ENCODE results near the gene STX4.
A peak's percentile ranks its signal among the peaks of the same experiment; 100 is the strongest.

STX4 gene

DNA sequence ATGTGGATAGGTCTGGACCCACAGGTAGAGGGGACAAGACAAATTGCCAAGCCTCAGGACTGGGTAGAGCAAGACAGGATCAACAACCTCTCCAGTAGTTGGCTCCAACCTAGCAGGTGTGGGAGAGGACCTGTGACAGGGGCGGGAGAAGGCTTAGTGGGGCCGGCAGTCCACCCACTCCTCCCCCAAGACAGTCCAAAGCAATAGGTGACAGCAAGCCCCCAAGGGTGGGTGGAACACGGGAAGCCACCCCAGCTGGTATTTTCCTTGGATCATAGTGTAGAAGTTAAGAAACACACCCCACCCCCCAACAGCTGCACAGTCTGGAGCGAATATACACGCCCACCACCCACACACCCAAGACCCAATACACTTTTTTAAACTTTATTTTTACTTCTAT, 4.1 kb upstream of the STX4 start:
- H3K4me1 ChIP-seq (ENCODE audit: insufficient read depth, insufficient read length): peaks cover 13% of the 10 kb centered on the region
- no peak for DNase-seq (ENCODE audit: low read depth, low spot score)
- no peaks in the 10 kb centered on the region for H3K9me3 ChIP-seq (ENCODE audit: insufficient read depth, low read length)
- H3K36me3 ChIP-seq (ENCODE audit: insufficient read depth, insufficient read length, low read length): no peaks in the 10 kb centered on the region
- H3K9ac ChIP-seq (ENCODE audit: insufficient read length, low read depth): no peak overlapping the region
- H3K4me3 ChIP-seq (ENCODE audit: insufficient read length, low read depth): no peak overlapping the region
- no peaks in the 10 kb centered on the region for H3K27me3 ChIP-seq (ENCODE audit: insufficient read depth, insufficient read length)
- TF ChIP-seq ZNF274 (IDR thresholded peaks at IDR 0.05; ENCODE audit: low read depth, low read length): no peak
- TF ChIP-seq SUZ12 (IDR thresholded peaks at IDR 0.05; ENCODE audit: extremely low read depth, insufficient read depth, insufficient read length): no peak
- no peak for TF ChIP-seq YY1 (IDR thresholded peaks at IDR 0.05; ENCODE audit: insufficient read depth, insufficient read length)

DNA sequence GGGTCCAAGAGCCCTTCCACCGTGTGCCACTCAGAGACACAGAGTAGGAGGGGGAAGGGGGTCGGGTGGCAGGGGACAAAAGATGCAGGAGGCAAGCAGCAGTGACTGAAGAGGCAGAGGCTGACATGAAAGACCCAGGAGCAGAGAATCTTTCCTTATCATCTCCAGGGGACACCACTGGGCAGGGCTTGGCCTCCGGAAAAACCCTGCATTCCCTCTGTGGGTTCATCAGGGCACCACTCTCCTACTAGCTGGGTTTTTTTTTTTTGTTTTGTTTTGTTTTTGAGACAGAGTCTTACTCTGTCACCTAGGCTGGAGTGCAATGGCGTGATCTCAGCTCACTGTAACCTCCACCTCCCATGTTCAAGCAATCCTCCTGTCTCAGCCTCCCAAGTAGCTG, 2.1 kb upstream of the STX4 start:
- TF ChIP-seq SUZ12 (IDR thresholded peaks at IDR 0.05; ENCODE audit: extremely low read depth, insufficient read depth, insufficient read length): no peak
- no peak for TF ChIP-seq YY1 (IDR thresholded peaks at IDR 0.05; ENCODE audit: insufficient read depth, insufficient read length)
- TF ChIP-seq ZNF274 (IDR thresholded peaks at IDR 0.05; ENCODE audit: low read depth, low read length): no peak
- Histone ChIP-seq H3K9ac (ENCODE audit: insufficient read length, low read depth) (no peak overlapping the region), H3K4me1 (ENCODE audit: insufficient read depth, insufficient read length) (peaks cover 10% of the 10 kb centered on the region), H3K9me3 (ENCODE audit: insufficient read depth, low read length) (no peaks in the 10 kb centered on the region), H3K27me3 (ENCODE audit: insufficient read depth, insufficient read length) (no peaks in the 10 kb centered on the region), H3K36me3 (ENCODE audit: insufficient read depth, insufficient read length, low read length) (peaks cover 16% of the 10 kb centered on the region), H3K4me3 (ENCODE audit: insufficient read length, low read depth) (no peak overlapping the region)
- no peak for DNase-seq (ENCODE audit: low read depth, low spot score)

DNA sequence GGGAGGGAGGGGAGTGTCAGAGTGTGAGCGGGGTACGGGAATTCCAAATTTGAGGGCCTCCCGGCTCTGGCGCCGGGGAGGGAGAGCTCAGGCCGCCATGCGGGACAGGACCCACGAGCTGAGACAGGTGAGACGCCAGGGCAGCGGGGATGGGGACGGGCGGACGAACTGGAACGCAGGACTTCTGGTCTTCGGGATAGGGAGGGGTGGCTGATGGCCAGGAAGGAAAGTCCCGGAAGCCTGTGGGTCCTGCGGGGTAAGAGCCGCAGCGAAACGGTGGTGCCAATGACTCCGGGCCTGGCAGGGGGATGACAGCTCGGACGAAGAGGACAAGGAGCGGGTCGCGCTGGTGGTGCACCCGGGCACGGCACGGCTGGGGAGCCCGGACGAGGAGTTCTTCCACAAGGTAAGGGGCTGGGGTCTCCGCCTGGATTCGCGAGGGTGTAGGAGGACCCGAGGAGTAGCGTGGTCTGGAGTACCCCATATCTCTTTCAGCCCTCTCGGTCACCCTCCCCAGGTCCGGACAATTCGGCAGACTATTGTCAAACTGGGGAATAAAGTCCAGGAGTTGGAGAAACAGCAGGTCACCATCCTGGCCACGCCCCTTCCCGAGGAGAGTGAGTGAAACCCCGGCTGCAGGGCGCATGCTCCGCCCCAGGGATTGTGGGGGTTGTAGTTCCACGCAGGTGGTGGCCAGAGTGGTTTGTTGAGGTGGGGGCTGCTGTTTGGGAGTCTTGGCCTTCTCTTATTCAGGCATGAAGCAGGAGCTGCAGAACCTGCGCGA, 543 bp downstream of the STX4 start:
- Histone ChIP-seq H3K4me3 (ENCODE audit: insufficient read length, low read depth) (peak overlapping the region; percentile 96), H3K4me1 (ENCODE audit: insufficient read depth, insufficient read length) (peaks cover 10% of the 10 kb centered on the region), H3K27me3 (ENCODE audit: insufficient read depth, insufficient read length) (no peaks in the 10 kb centered on the region), H3K9ac (ENCODE audit: insufficient read length, low read depth) (peak overlapping the region; percentile 83), H3K9me3 (ENCODE audit: insufficient read depth, low read length) (no peaks in the 10 kb centered on the region), H3K36me3 (ENCODE audit: insufficient read depth, insufficient read length, low read length) (peaks cover 30% of the 10 kb centered on the region)
- TF ChIP-seq YY1 (IDR thresholded peaks at IDR 0.05; ENCODE audit: insufficient read depth, insufficient read length) (no peak), ZNF274 (IDR thresholded peaks at IDR 0.05; ENCODE audit: low read depth, low read length) (no peak), SUZ12 (IDR thresholded peaks at IDR 0.05; ENCODE audit: extremely low read depth, insufficient read depth, insufficient read length) (no peak)
- DNase-seq (ENCODE audit: low read depth, low spot score): no peak

DNA sequence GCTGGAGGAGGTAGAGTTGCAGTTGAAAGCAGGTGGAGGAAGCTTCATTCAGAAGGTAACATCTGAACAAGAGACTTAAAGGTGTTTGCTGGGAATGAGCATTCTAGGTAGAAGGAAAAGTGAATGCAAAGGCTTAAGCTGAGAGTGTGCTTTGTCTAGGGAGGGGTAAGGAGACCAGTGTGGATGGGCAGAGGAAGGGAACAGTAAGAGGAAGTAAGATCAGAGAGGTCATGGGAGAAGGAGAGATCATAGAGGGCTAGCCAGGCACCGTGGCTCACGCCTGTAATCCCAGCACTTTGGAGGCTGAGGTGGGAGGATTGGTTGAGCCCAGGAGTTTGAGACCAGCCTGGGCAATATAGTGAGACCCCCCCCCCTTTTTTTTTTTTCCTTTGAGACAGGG, 3.3 kb downstream of the STX4 start:
- H3K9ac ChIP-seq (ENCODE audit: insufficient read length, low read depth): no peak overlapping the region
- TF ChIP-seq ZNF274 (IDR thresholded peaks at IDR 0.05; ENCODE audit: low read depth, low read length) (no peak), YY1 (IDR thresholded peaks at IDR 0.05; ENCODE audit: insufficient read depth, insufficient read length) (no peak), SUZ12 (IDR thresholded peaks at IDR 0.05; ENCODE audit: extremely low read depth, insufficient read depth, insufficient read length) (no peak)
- no peaks in the 10 kb centered on the region for H3K27me3 ChIP-seq (ENCODE audit: insufficient read depth, insufficient read length)
- peaks cover 6% of the 10 kb centered on the region for H3K4me1 ChIP-seq (ENCODE audit: insufficient read depth, insufficient read length)
- no peak overlapping the region for H3K4me3 ChIP-seq (ENCODE audit: insufficient read length, low read depth)
- no peak for DNase-seq (ENCODE audit: low read depth, low spot score)
- no peaks in the 10 kb centered on the region for H3K9me3 ChIP-seq (ENCODE audit: insufficient read depth, low read length)
- peaks cover 50% of the 10 kb centered on the region for H3K36me3 ChIP-seq (ENCODE audit: insufficient read depth, insufficient read length, low read length)

DNA sequence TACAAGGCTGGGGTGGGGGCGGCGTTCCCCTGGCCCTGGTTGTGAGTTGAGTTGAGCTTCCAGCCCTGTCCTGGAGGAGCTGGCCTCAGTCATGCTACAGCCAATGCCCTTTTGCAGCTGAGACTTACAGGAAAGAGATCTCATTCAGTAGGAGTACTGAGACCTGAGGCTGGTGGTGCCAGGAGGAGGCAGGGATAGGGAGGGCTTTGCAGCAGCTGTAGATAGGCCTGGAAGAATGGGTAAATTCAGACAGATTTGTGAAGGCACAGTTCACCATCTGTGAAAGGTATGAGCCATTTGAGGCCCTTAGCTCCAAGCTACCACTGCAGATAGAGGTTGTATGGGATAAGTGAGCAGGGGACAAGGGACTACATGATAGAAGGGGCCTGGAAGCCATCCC, 5.6 kb downstream of the STX4 start:
- no peaks in the 10 kb centered on the region for H3K27me3 ChIP-seq (ENCODE audit: insufficient read depth, insufficient read length)
- DNase-seq (ENCODE audit: low read depth, low spot score): no peak
- H3K36me3 ChIP-seq (ENCODE audit: insufficient read depth, insufficient read length, low read length): peaks cover 65% of the 10 kb centered on the region
- H3K4me1 ChIP-seq (ENCODE audit: insufficient read depth, insufficient read length): peaks cover 6% of the 10 kb centered on the region
- no peak overlapping the region for H3K4me3 ChIP-seq (ENCODE audit: insufficient read length, low read depth)
- TF ChIP-seq SUZ12 (IDR thresholded peaks at IDR 0.05; ENCODE audit: extremely low read depth, insufficient read depth, insufficient read length) (no peak), ZNF274 (IDR thresholded peaks at IDR 0.05; ENCODE audit: low read depth, low read length) (no peak), YY1 (IDR thresholded peaks at IDR 0.05; ENCODE audit: insufficient read depth, insufficient read length) (no peak)
- no peak overlapping the region for H3K9ac ChIP-seq (ENCODE audit: insufficient read length, low read depth)
- no peaks in the 10 kb centered on the region for H3K9me3 ChIP-seq (ENCODE audit: insufficient read depth, low read length)

DNA sequence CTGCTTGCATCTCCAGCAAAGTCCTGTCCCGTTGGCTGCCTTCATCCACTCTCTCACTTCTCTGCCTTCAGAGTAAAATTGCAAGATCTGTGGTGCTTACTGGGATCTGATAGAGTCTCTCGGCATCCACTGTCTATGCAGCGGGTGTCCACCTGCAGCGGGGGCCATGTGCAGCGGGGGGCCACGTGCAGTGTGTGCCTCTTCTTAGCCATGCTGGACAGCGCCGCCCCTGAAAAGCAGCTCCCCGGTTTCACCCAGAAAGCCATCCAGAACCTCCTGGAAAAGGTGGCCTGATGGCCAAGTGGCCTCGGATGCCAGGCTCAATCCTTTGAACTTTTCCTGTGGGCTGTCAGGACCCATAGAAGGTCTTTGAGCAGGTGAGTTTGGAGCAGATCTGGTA, 9.5 kb downstream of the STX4 start:
- no peaks in the 10 kb centered on the region for H3K27me3 ChIP-seq (ENCODE audit: insufficient read depth, insufficient read length)
- peaks cover 45% of the 10 kb centered on the region for H3K36me3 ChIP-seq (ENCODE audit: insufficient read depth, insufficient read length, low read length)
- H3K4me1 ChIP-seq (ENCODE audit: insufficient read depth, insufficient read length): peaks cover 3% of the 10 kb centered on the region
- H3K9ac ChIP-seq (ENCODE audit: insufficient read length, low read depth): no peak overlapping the region
- no peaks in the 10 kb centered on the region for H3K9me3 ChIP-seq (ENCODE audit: insufficient read depth, low read length)
- H3K4me3 ChIP-seq (ENCODE audit: insufficient read length, low read depth): no peak overlapping the region
- no peak for DNase-seq (ENCODE audit: low read depth, low spot score)
- TF ChIP-seq SUZ12 (IDR thresholded peaks at IDR 0.05; ENCODE audit: extremely low read depth, insufficient read depth, insufficient read length): no peak
- TF ChIP-seq ZNF274 (IDR thresholded peaks at IDR 0.05; ENCODE audit: low read depth, low read length): no peak
- no peak for TF ChIP-seq YY1 (IDR thresholded peaks at IDR 0.05; ENCODE audit: insufficient read depth, insufficient read length)

DNA sequence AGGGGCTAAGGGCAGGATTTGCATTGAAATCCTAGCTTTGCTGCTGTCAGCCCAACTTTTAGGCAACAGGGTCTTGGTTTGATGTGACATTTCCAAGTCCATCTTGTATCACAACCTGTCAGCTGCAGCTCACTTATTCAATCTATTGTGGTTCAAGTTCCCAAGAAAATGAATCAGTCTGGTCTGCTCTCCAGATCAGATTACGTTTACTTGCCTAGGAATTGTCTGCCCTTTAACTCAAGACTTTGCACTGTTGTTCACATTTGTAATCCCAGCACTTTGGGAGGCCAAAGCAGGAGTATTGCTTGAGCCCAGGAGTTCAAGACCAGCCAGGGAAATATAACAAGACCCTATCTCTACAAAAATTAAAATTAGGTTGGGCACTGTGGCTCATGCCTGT, 10.0 kb downstream of the STX4 start:
- peaks cover 40% of the 10 kb centered on the region for H3K36me3 ChIP-seq (ENCODE audit: insufficient read depth, insufficient read length, low read length)
- no peak overlapping the region for H3K9ac ChIP-seq (ENCODE audit: insufficient read length, low read depth)
- no peak overlapping the region for H3K4me3 ChIP-seq (ENCODE audit: insufficient read length, low read depth)
- H3K4me1 ChIP-seq (ENCODE audit: insufficient read depth, insufficient read length): peaks cover 3% of the 10 kb centered on the region
- H3K27me3 ChIP-seq (ENCODE audit: insufficient read depth, insufficient read length): no peaks in the 10 kb centered on the region
- DNase-seq (ENCODE audit: low read depth, low spot score): no peak
- no peaks in the 10 kb centered on the region for H3K9me3 ChIP-seq (ENCODE audit: insufficient read depth, low read length)
- TF ChIP-seq SUZ12 (IDR thresholded peaks at IDR 0.05; ENCODE audit: extremely low read depth, insufficient read depth, insufficient read length) (no peak), ZNF274 (IDR thresholded peaks at IDR 0.05; ENCODE audit: low read depth, low read length) (no peak), YY1 (IDR thresholded peaks at IDR 0.05; ENCODE audit: insufficient read depth, insufficient read length) (no peak)

All from NT2/D1 (cell line).